Neural cell (in vitro differentiated cells): ENCODE results near the gene ATP2A2. TPM values are rescaled to one million over a fixed set of nuclear protein-coding genes. Genes with fewer than 3 reads are reported as not detected.

Experiments
- H2AFZ ChIP-seq: fragments of 200-600, 300-800 bp; sonication (generic), shearing (Covaris generic); 2 replicates; pipeline ENCODE4 v1.6.0; 2014; ENCODE audit warnings: low read depth, mild to moderate bottlenecking, antibody characterized with exemption, low read length, moderate library complexity
- H3F3A ChIP-seq: fragments of 200-600 bp; shearing (Covaris generic); 2 replicates; pipeline ENCODE4 v1.6.1; 2016; ENCODE audit warnings: mild to moderate bottlenecking, moderate library complexity, mixed read lengths, antibody characterized with exemption, low read length; ENCODE audit not compliant: insufficient read depth, poor library complexity, severe bottlenecking
- H3K27ac ChIP-seq: fragments of 200-600, 300-800 bp; sonication (generic), shearing (Covaris generic); 2 replicates; pipeline ENCODE4 v1.5.1; 2014; ENCODE audit warnings: mild to moderate bottlenecking, low read length, moderate library complexity
- H3K27me3 ChIP-seq: fragments of 300-800, 200-600 bp; sonication (generic), shearing (Covaris generic); 2 replicates; pipeline ENCODE4 v1.6.0; 2014; ENCODE audit warnings: mild to moderate bottlenecking, low read depth, low read length, moderate library complexity; ENCODE audit not compliant: insufficient read depth
- H3K36me3 ChIP-seq: fragments of 300-800, 200-600 bp; sonication (generic), shearing (Covaris generic); 2 replicates; pipeline ENCODE4 v1.5.1; 2014; ENCODE audit warnings: mild to moderate bottlenecking, antibody characterized with exemption, low read length, moderate library complexity; ENCODE audit not compliant: insufficient read depth
- H3K4me2 ChIP-seq: fragments of 300-800, 200-600 bp; sonication (generic), shearing (Covaris generic); 2 replicates; pipeline ENCODE4 v1.6.0; 2014; ENCODE audit warnings: mild to moderate bottlenecking, low read length
- H3K4me3 ChIP-seq: fragments of 300-800, 200-600 bp; sonication (generic), shearing (Covaris generic); 2 replicates; pipeline ENCODE4 v1.5.1; 2014; ENCODE audit warnings: mild to moderate bottlenecking, low read length, moderate library complexity
- H3K79me2 ChIP-seq: fragments of 200-600 bp; shearing (Covaris generic); replicated peaks from 2 replicates; pipeline ENCODE4 v1.6.0; 2014; ENCODE audit warnings: mild to moderate bottlenecking, low read length, moderate library complexity; ENCODE audit not compliant: insufficient read depth
- H3K9ac ChIP-seq: fragments of 300-800, 200-600 bp; sonication (generic), shearing (Covaris generic); 2 replicates; pipeline ENCODE4 v1.6.1; 2016; ENCODE audit warnings: mild to moderate bottlenecking, low read length, mixed read lengths
- H3K9me2 ChIP-seq: fragments of 200-600 bp; shearing (Covaris generic); 2 replicates; pipeline ENCODE4 v1.6.1; 2016; ENCODE audit warnings: mild to moderate bottlenecking, low read length, mixed read lengths; ENCODE audit not compliant: insufficient read depth
- H3K9me3 ChIP-seq: fragments of 200-600, 300-800 bp; sonication (generic), shearing (Covaris generic); 2 replicates; pipeline ENCODE4 v1.6.1; 2016; ENCODE audit warnings: mild to moderate bottlenecking, mixed run types, low read length, moderate library complexity, mixed read lengths
- H4K20me1 ChIP-seq: fragments of 200-600 bp; shearing (Covaris generic); 2 replicates; pipeline ENCODE4 v1.6.1; 2016; ENCODE audit warnings: mild to moderate bottlenecking, mixed run types; ENCODE audit not compliant: insufficient read depth
- CTCF ChIP-seq: fragments of 450-650 bp; IDR thresholded peaks from 2 replicates; pipeline ENCODE4 v1.5.1; 2014; ENCODE audit warnings: antibody characterized with exemption, mild to moderate bottlenecking, moderate library complexity; ENCODE audit not compliant: poor library complexity, severe bottlenecking
- EP300 ChIP-seq: fragments of 450-650 bp; conservative IDR thresholded peaks from 2 replicates; pipeline ENCODE4 v1.6.1; 2014; ENCODE audit warnings: antibody characterized with exemption, mild to moderate bottlenecking, moderate library complexity; ENCODE audit not compliant: poor library complexity, severe bottlenecking
- EZH2 ChIP-seq: fragments of 200-600, 300-800 bp; shearing (Covaris generic), sonication (generic); IDR thresholded peaks from 2 replicates; pipeline ENCODE4 v1.6.1; 2014; ENCODE audit warnings: antibody characterized with exemption, low read length, borderline replicate concordance, mild to moderate bottlenecking; ENCODE audit not compliant: insufficient read depth, poor library complexity, severe bottlenecking
- MXI1 ChIP-seq: fragments of 450-650 bp; conservative IDR thresholded peaks from 2 replicates; pipeline ENCODE4 v1.6.1; 2014; ENCODE audit warnings: antibody characterized with exemption, mild to moderate bottlenecking; ENCODE audit not compliant: poor library complexity, severe bottlenecking
- POLR2AphosphoS5 ChIP-seq: IDR thresholded peaks from 2 replicates; pipeline ENCODE4 v1.6.1; 2012
- RAD21 ChIP-seq: fragments of 450-650 bp; conservative IDR thresholded peaks from 2 replicates; pipeline ENCODE4 v1.6.1; 2014; ENCODE audit warnings: antibody characterized with exemption, mild to moderate bottlenecking, moderate library complexity
- REST ChIP-seq: IDR thresholded peaks from 2 replicates; pipeline ENCODE4 v1.6.1; 2012; ENCODE audit warnings: borderline replicate concordance
- SMC3 ChIP-seq: fragments of 450-650 bp; conservative IDR thresholded peaks from 2 replicates; pipeline ENCODE4 v1.6.1; 2014; ENCODE audit warnings: antibody characterized with exemption, mild to moderate bottlenecking, moderate library complexity; ENCODE audit not compliant: poor library complexity
- TAF1 ChIP-seq: IDR thresholded peaks from 2 replicates; pipeline ENCODE4 v1.6.1; 2012; ENCODE audit warnings: low read depth
- polyA plus RNA-seq: library from polyadenylated mRNA; depleted of rRNA; stranded (reverse); fragments of >200 nt; gene quantifications from 2 replicates; pipeline ENCODE4 v1.2.3, GENCODE V29; 2014

ATP2A2 gene
- polyA plus RNA-seq, 1 donor from 2014 or later: 49.0 TPM

- H3K36me3 ChIP-seq: no peaks in the 10 kb centered on the region
- no peak overlapping the region for H3K9ac ChIP-seq
Measured at GRCh38 chr12:110266980-110267620, 13.9 kb upstream of the ATP2A2 start.

GRCh38 chr12:110269622-110270124 lies 11.4 kb upstream of the ATP2A2 start:
- H3K79me2 ChIP-seq: no peaks in the 10 kb centered on the region
- no peak overlapping the region for H3K9ac ChIP-seq
- TF ChIP-seq POLR2AphosphoS5 (no peak), EP300 (no peak), CTCF (no peak), RAD21 (no peak), MXI1 (no peak), SMC3 (no peak), REST (no peak), TAF1 (no peak), EZH2 (no peak)
- no peak overlapping the region for H3K4me2 ChIP-seq
- no peaks in the 10 kb centered on the region for H3K27me3 ChIP-seq
- H3K9me2 ChIP-seq: no peaks in the 10 kb centered on the region
- no peaks in the 10 kb centered on the region for H3F3A ChIP-seq
- no peak overlapping the region for H3K27ac ChIP-seq
- no peaks in the 10 kb centered on the region for H3K36me3 ChIP-seq
- no peak overlapping the region for H2AFZ ChIP-seq
- no peaks in the 10 kb centered on the region for H3K9me3 ChIP-seq
- H3K4me3 ChIP-seq: no peak overlapping the region
- no peaks in the 10 kb centered on the region for H4K20me1 ChIP-seq

More at GRCh38 chr12:110266980-110267620, 13.9 kb upstream of the ATP2A2 start:
- Histone ChIP-seq H3K4me3 (no peak overlapping the region), H3K4me2 (no peak overlapping the region), H3K27me3 (no peaks in the 10 kb centered on the region), H3K9me2 (no peaks in the 10 kb centered on the region), H4K20me1 (no peaks in the 10 kb centered on the region), H3K9me3 (no peaks in the 10 kb centered on the region), H3F3A (no peaks in the 10 kb centered on the region), H3K27ac (no peak overlapping the region), H3K79me2 (no peaks in the 10 kb centered on the region), H2AFZ (no peak overlapping the region)
- TF ChIP-seq TAF1: no peak
- no peak for TF ChIP-seq POLR2AphosphoS5
- no peak for TF ChIP-seq CTCF
